ENCODE results near the gene VPREB1.

VPREB1 gene

GRCh38 chr22:22198751-22199150 lies 45.8 kb upstream of the VPREB1 start:
- TF ChIP-seq EP300 (IDR thresholded peaks at IDR 0.05; ENCODE audit: borderline replicate concordance) = no peak
- TF ChIP-seq REST (IDR thresholded peaks at IDR 0.05; ENCODE audit: low read depth) = no peak
- no peak for TF ChIP-seq MAX (IDR thresholded peaks at IDR 0.05)
- no peak for TF ChIP-seq CEBPB (IDR thresholded peaks at IDR 0.05)
- TF ChIP-seq TEAD4 (IDR thresholded peaks at IDR 0.05) = no peak
- TF ChIP-seq TAF1 (IDR thresholded peaks at IDR 0.05; ENCODE audit: low read depth) = no peak
- no peak for TF ChIP-seq CREB1 (IDR thresholded peaks at IDR 0.05; ENCODE audit: low read depth)
- TF ChIP-seq EGR1 (IDR thresholded peaks at IDR 0.05) = no peak
- TF ChIP-seq FOXM1 (IDR thresholded peaks at IDR 0.05; ENCODE audit: borderline replicate concordance, low read depth) = no peak
- no peak for TF ChIP-seq RAD21 (IDR thresholded peaks at IDR 0.05; ENCODE audit: low read depth)
- no peak for TF ChIP-seq USF1 (IDR thresholded peaks at IDR 0.05)
- no peak for TF ChIP-seq ZBTB7A (IDR thresholded peaks at IDR 0.05; ENCODE audit: low read depth)

- TF ChIP-seq TEAD4 (IDR thresholded peaks at IDR 0.05) = no peak
These were observed 45.0 kb upstream of the VPREB1 start for GRCh38 chr22:22199634-22200033.

- TF ChIP-seq RAD21 (IDR thresholded peaks at IDR 0.05; ENCODE audit: low read depth) (no peak), EP300 (IDR thresholded peaks at IDR 0.05; ENCODE audit: borderline replicate concordance) (no peak), YY1 (IDR thresholded peaks at IDR 0.05; ENCODE audit: low read depth) (no peak), USF1 (IDR thresholded peaks at IDR 0.05) (no peak), FOXM1 (IDR thresholded peaks at IDR 0.05; ENCODE audit: borderline replicate concordance, low read depth) (no peak), TAF1 (IDR thresholded peaks at IDR 0.05; ENCODE audit: low read depth) (no peak), NFIC (IDR thresholded peaks at IDR 0.05) (no peak), TEAD4 (IDR thresholded peaks at IDR 0.05) (no peak), CREB1 (IDR thresholded peaks at IDR 0.05; ENCODE audit: low read depth) (no peak), TCF12 (IDR thresholded peaks at IDR 0.05; ENCODE audit: low read depth) (no peak)
These were observed 43.9 kb upstream of the VPREB1 start for GRCh38 chr22:22200569-22201184.

GRCh38 chr22:22201185-22201929 lies 43.2 kb upstream of the VPREB1 start:
- TF ChIP-seq TCF12 (IDR thresholded peaks at IDR 0.05; ENCODE audit: low read depth) (no peak), EGR1 (IDR thresholded peaks at IDR 0.05) (no peak), MAX (IDR thresholded peaks at IDR 0.05) (no peak), USF1 (IDR thresholded peaks at IDR 0.05) (no peak), RAD21 (IDR thresholded peaks at IDR 0.05; ENCODE audit: low read depth) (peak; percentile 29; the same call in 1 of the 2 replicates), NFIC (IDR thresholded peaks at IDR 0.05) (no peak), TAF1 (IDR thresholded peaks at IDR 0.05; ENCODE audit: low read depth) (no peak), CEBPB (IDR thresholded peaks at IDR 0.05) (no peak)

- no peak for TF ChIP-seq USF1 (IDR thresholded peaks at IDR 0.05)
- TF ChIP-seq TAF1 (IDR thresholded peaks at IDR 0.05; ENCODE audit: low read depth) = no peak
- TF ChIP-seq YY1 (IDR thresholded peaks at IDR 0.05; ENCODE audit: low read depth) = no peak
- TF ChIP-seq CEBPB (IDR thresholded peaks at IDR 0.05) = no peak
- TF ChIP-seq CREB1 (IDR thresholded peaks at IDR 0.05; ENCODE audit: low read depth) = no peak
- no peak for TF ChIP-seq EP300 (IDR thresholded peaks at IDR 0.05; ENCODE audit: borderline replicate concordance)
These were observed 42.6 kb upstream of the VPREB1 start for GRCh38 chr22:22201930-22202343.

- no peak for TF ChIP-seq MAX (IDR thresholded peaks at IDR 0.05)
- no peak for TF ChIP-seq TAF1 (IDR thresholded peaks at IDR 0.05; ENCODE audit: low read depth)
- no peak for TF ChIP-seq TCF12 (IDR thresholded peaks at IDR 0.05; ENCODE audit: low read depth)
- TF ChIP-seq NFIC (IDR thresholded peaks at IDR 0.05) = no peak
- TF ChIP-seq TEAD4 (IDR thresholded peaks at IDR 0.05) = no peak
- TF ChIP-seq EP300 (IDR thresholded peaks at IDR 0.05; ENCODE audit: borderline replicate concordance) = no peak
- no peak for TF ChIP-seq USF1 (IDR thresholded peaks at IDR 0.05)
- TF ChIP-seq REST (IDR thresholded peaks at IDR 0.05; ENCODE audit: low read depth) = no peak
- TF ChIP-seq ZBTB7A (IDR thresholded peaks at IDR 0.05; ENCODE audit: low read depth) = no peak
- no peak for TF ChIP-seq YY1 (IDR thresholded peaks at IDR 0.05; ENCODE audit: low read depth)
- no peak for TF ChIP-seq CEBPB (IDR thresholded peaks at IDR 0.05)
- TF ChIP-seq EGR1 (IDR thresholded peaks at IDR 0.05) = no peak
- no peak for TF ChIP-seq FOXM1 (IDR thresholded peaks at IDR 0.05; ENCODE audit: borderline replicate concordance, low read depth)
These were observed 41.3 kb upstream of the VPREB1 start for GRCh38 chr22:22203048-22203971.
